HEK293 (cell line): Measurements from ENCODE around the gene HOXB7.

Experiments
- GFI1B ChIP-seq: fragments of 450-650 bp; formaldehyde crosslinking; IDR thresholded peaks from 2 replicates; pipeline ENCODE4 v1.5.1; 2016; ENCODE audit warnings: missing biosample characterization, missing genetic modification characterization
- KLF10 ChIP-seq: fragments of 450-650 bp; IDR thresholded peaks from 2 replicates; pipeline ENCODE4 v1.5.1; 2018; ENCODE audit warnings: missing biosample characterization, mild to moderate bottlenecking, missing genetic modification characterization
- PRDM1 ChIP-seq: fragments of 450-650 bp; formaldehyde crosslinking; IDR thresholded peaks from 2 replicates; pipeline ENCODE4; 2016; ENCODE audit warnings: missing biosample characterization, missing genetic modification characterization
- SCRT1 ChIP-seq: fragments of 450-650 bp; formaldehyde crosslinking; IDR thresholded peaks from 2 replicates; pipeline ENCODE4 v1.5.1; 2016; ENCODE audit warnings: missing biosample characterization, missing genetic modification characterization, borderline replicate concordance
- SP2 ChIP-seq: fragments of 450-650 bp; formaldehyde crosslinking; IDR thresholded peaks from 2 replicates; pipeline ENCODE4 v1.5.1; 2016; ENCODE audit warnings: missing biosample characterization, missing genetic modification characterization
- TSHZ1 ChIP-seq: fragments of 450-650 bp; formaldehyde crosslinking; IDR thresholded peaks from 2 replicates; pipeline ENCODE4 v1.5.1; 2016; ENCODE audit warnings: missing biosample characterization, missing genetic modification characterization, borderline replicate concordance
- ZBTB44 ChIP-seq: fragments of 450-650 bp; IDR thresholded peaks from 2 replicates; pipeline ENCODE4 v1.5.1; 2018; ENCODE audit warnings: missing biosample characterization, mild to moderate bottlenecking, missing genetic modification characterization
- ZFP69B ChIP-seq: fragments of 450-650 bp; formaldehyde crosslinking; IDR thresholded peaks from 2 replicates; pipeline ENCODE4 v1.5.1; 2016; ENCODE audit warnings: missing biosample characterization, missing genetic modification characterization
- ZNF132 ChIP-seq: fragments of 450-650 bp; formaldehyde crosslinking; IDR thresholded peaks from 2 replicates; pipeline ENCODE4 v1.5.1; 2017; ENCODE audit warnings: missing biosample characterization, missing genetic modification characterization, borderline replicate concordance
- ZNF221 ChIP-seq: fragments of 450-650 bp; formaldehyde crosslinking; IDR thresholded peaks from 2 replicates; pipeline ENCODE4 v1.5.1; 2017; ENCODE audit warnings: missing biosample characterization, missing genetic modification characterization, borderline replicate concordance
- ZNF23 ChIP-seq: fragments of 450-650 bp; formaldehyde crosslinking; IDR thresholded peaks from 2 replicates; pipeline ENCODE4 v1.5.1; 2016; ENCODE audit warnings: missing biosample characterization, missing genetic modification characterization, borderline replicate concordance
- ZNF239 ChIP-seq: fragments of 450-650 bp; formaldehyde crosslinking; IDR thresholded peaks from 2 replicates; pipeline ENCODE4 v1.5.1; 2016; ENCODE audit warnings: missing biosample characterization, missing genetic modification characterization
- ZNF341 ChIP-seq: fragments of 450-650 bp; formaldehyde crosslinking; IDR thresholded peaks from 2 replicates; pipeline ENCODE4; 2016; ENCODE audit warnings: low read depth, missing biosample characterization, missing genetic modification characterization
- ZNF404 ChIP-seq: fragments of 450-650 bp; formaldehyde crosslinking; IDR thresholded peaks from 2 replicates; pipeline ENCODE4 v1.5.1; 2017; ENCODE audit warnings: missing biosample characterization, missing genetic modification characterization
- ZNF639 ChIP-seq: fragments of 450-650 bp; formaldehyde crosslinking; IDR thresholded peaks from 2 replicates; pipeline ENCODE4 v1.5.1; 2016; ENCODE audit warnings: missing biosample characterization, missing genetic modification characterization
- ZNF658 ChIP-seq: fragments of 450-650 bp; formaldehyde crosslinking; IDR thresholded peaks from 2 replicates; pipeline ENCODE4; 2016; ENCODE audit warnings: missing biosample characterization, missing genetic modification characterization
- ZNF692 ChIP-seq: fragments of 450-650 bp; formaldehyde crosslinking; IDR thresholded peaks from 2 replicates; pipeline ENCODE4 v1.5.1; 2016; ENCODE audit warnings: missing biosample characterization, missing genetic modification characterization
- ZNF830 ChIP-seq: fragments of 450-650 bp; IDR thresholded peaks from 2 replicates; pipeline ENCODE4 v1.5.0; 2018; ENCODE audit warnings: missing biosample characterization, missing genetic modification characterization, low read depth, mild to moderate bottlenecking, moderate library complexity
- TF ChIP-seq, protein P1 (sequence below): fragments of 450-650 bp; formaldehyde crosslinking; IDR thresholded peaks from 2 replicates; pipeline ENCODE4 v1.5.1; 2017; ENCODE audit warnings: missing biosample characterization, mild to moderate bottlenecking, missing genetic modification characterization, moderate library complexity
- TF ChIP-seq, protein P2 (sequence below): fragments of 450-650 bp; formaldehyde crosslinking; IDR thresholded peaks from 2 replicates; pipeline ENCODE4 v1.5.1; 2016; ENCODE audit warnings: missing biosample characterization, missing genetic modification characterization
- TF ChIP-seq, protein P3 (sequence below): fragments of 450-650 bp; formaldehyde crosslinking; IDR thresholded peaks from 2 replicates; pipeline ENCODE4 v1.5.1; 2017; ENCODE audit warnings: missing biosample characterization, missing genetic modification characterization
- TF ChIP-seq, protein P4 (sequence below): fragments of 450-650 bp; formaldehyde crosslinking; IDR thresholded peaks from 2 replicates; pipeline ENCODE4 v1.5.1; 2016; ENCODE audit warnings: missing biosample characterization, missing genetic modification characterization

HOXB7 gene

GRCh38 chr17:48615047-48615962 is 4.5 kb upstream of the HOXB7 start, which contains the start of gene HOXB8 (continued):
- TF ChIP-seq ZNF830 (tag by site-specific recombination) (no peak), ZNF239 (tag by site-specific recombination) (no peak), SCRT1 (no peak), KLF10 (tag by site-specific recombination) (peak; percentile 45), ZNF404 (no peak), ZNF341 (0 out of 2 replicates have a peak, but pooled peaks have one; percentile 22), GFI1B (tag by site-specific recombination) (peak; percentile 78; the same call in 1 of the 2 replicates), ZNF658 (tag by site-specific recombination) (no peak), ZNF639 (peak; percentile 14; the same call in 1 of the 2 replicates), ZNF23 (tag by site-specific recombination) (no peak), ZFP69B (tag by site-specific recombination) (no peak), SP2 (tag by site-specific recombination) (no peak), ZNF132 (tag by site-specific recombination) (no peak), ZNF692 (no peak), PRDM1 (tag by site-specific recombination) (peak; percentile 93), TSHZ1 (tag by site-specific recombination) (peak; percentile 30; the same call in 1 of the 2 replicates), ZBTB44 (tag by site-specific recombination) (peak; percentile 94; the same call in 1 of the 2 replicates), ZNF221 (tag by site-specific recombination) (no peak)
- TF ChIP-seq, protein P1, sequence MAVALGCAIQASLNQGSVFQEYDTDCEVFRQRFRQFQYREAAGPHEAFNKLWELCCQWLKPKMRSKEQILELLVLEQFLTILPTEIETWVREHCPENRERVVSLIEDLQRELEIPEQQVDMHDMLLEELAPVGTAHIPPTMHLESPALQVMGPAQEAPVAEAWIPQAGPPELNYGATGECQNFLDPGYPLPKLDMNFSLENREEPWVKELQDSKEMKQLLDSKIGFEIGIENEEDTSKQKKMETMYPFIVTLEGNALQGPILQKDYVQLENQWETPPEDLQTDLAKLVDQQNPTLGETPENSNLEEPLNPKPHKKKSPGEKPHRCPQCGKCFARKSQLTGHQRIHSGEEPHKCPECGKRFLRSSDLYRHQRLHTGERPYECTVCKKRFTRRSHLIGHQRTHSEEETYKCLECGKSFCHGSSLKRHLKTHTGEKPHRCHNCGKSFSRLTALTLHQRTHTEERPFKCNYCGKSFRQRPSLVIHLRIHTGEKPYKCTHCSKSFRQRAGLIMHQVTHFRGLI (tag by site-specific recombination), result no peak; the same call in 1 of the 2 replicates
- TF ChIP-seq, protein P2, sequence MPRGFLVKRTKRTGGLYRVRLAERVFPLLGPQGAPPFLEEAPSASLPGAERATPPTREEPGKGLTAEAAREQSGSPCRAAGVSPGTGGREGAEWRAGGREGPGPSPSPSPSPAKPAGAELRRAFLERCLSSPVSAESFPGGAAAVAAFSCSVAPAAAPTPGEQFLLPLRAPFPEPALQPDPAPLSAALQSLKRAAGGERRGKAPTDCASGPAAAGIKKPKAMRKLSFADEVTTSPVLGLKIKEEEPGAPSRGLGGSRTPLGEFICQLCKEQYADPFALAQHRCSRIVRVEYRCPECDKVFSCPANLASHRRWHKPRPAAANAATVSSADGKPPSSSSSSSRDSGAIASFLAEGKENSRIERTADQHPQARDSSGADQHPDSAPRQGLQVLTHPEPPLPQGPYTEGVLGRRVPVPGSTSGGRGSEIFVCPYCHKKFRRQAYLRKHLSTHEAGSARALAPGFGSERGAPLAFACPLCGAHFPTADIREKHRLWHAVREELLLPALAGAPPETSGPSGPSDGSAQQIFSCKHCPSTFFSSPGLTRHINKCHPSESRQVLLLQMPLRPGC, result no peak
- TF ChIP-seq, protein P3, sequence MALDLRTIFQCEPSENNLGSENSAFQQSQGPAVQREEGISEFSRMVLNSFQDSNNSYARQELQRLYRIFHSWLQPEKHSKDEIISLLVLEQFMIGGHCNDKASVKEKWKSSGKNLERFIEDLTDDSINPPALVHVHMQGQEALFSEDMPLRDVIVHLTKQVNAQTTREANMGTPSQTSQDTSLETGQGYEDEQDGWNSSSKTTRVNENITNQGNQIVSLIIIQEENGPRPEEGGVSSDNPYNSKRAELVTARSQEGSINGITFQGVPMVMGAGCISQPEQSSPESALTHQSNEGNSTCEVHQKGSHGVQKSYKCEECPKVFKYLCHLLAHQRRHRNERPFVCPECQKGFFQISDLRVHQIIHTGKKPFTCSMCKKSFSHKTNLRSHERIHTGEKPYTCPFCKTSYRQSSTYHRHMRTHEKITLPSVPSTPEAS (tag by site-specific recombination), result no peak; the same call in 1 of the 2 replicates
- TF ChIP-seq, protein P4, sequence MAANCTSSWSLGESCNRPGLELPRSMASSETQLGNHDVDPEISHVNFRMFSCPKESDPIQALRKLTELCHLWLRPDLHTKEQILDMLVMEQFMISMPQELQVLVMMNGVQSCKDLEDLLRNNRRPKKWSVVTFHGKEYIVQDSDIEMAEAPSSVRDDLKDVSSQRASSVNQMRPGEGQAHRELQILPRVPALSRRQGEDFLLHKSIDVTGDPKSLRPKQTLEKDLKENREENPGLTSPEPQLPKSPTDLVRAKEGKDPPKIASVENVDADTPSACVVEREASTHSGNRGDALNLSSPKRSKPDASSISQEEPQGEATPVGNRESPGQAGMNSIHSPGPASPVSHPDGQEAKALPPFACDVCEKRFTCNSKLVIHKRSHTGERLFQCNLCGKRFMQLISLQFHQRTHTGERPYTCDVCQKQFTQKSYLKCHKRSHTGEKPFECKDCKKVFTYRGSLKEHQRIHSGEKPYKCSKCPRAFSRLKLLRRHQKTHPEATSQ (tag by site-specific recombination), result no peak
